Left renal pelvis (tissue), 4 donors: ENCODE results near the gene DDX20. TPM values are rescaled to one million over a fixed set of nuclear protein-coding genes. Genes with fewer than 3 reads are reported as not detected.
"Not testable (repeated sequence)": the region's sequence is repeated elsewhere in the genome, so short reads cannot be mapped to it uniquely, and the experiment has no call there.

Source experiments
- DNase-seq, 4 donors: peaks; one replicate each; pipeline ENCODE4 v3.0.0-alpha.2; 2013; ENCODE audit warnings: low read depth in 4 of 4, low spot score in 3 of 4
- polyA plus RNA-seq, 4 donors: library from polyadenylated mRNA; unstranded; fragments of 120-200 nt; gene quantifications; one replicate each; pipeline ENCODE4 v1.2.1, GENCODE V29; 2013; ENCODE audit not compliant: insufficient read length in 4 of 4

Gene DDX20
- polyA plus RNA-seq, 4 donors = 16.1 to 25.8 (median 21.1) TPM

DNA sequence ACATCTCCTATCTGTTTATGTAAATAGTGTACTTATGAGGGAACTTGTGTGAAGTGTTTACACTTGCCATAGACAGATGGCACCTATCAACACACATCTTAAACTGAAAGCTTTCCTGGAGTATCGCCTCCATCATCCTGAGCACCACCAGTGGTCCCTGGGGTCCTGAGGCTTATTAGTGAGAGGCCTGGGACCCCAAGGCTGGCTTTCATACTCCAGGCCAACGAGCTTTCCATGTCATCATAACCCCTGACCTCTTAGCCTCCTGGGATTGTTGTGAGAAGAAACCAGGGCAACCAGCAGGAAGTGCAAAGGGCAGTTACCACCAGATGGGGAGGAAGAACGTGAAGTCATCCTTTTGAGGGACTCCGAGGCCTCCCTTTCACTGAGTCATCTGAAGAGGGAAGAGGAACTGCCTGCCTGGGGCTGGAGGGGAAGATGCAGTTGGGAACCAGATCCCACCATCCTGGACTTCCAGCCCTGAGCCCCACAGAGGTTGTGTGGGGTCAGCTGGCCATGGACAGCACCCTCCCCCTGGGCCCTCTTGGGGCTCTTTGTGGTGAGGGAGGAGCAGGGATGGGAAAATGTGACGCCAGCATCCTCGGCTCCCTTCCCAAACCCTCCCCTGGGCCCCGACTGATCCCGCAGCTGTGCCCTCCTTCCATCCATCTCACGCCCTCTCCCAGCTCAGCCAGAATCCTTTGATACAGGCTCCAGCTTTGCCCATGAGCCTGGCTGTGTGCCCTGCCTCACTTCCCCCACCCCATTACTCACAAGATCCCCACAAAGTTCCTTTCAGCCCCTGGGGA is 22.3 kb upstream of the DDX20 start:
- no peak for DNase-seq

- no peak for DNase-seq
Measured at GRCh38 chr1:111733992-111734341, 21.7 kb upstream of the DDX20 start.

DNA sequence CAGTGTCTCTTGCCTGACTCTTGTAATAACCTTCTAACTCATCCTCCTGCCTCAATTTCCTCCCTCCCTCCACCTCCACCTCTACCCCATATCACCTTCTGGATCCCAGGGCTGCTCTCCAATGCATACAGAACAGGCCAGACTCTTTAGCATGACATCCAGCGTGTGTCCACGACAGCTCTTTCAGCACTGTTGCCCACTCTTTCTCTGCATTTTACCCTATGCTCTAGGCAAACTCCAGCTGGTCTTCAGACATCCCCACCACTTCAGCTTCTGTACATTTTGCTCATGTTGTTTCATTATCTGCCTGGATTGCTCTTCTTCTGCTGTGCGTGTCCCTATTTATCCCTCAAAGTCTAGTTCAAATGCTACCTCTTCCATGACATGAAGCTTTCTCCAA is 21.3 kb upstream of the DDX20 start:
- no peak for DNase-seq

GRCh38 chr1:111734856-111735255 is 20.8 kb upstream of the DDX20 start:
- no peak for DNase-seq

- no peak for DNase-seq
Measured at GRCh38 chr1:111735321-111735720, 20.4 kb upstream of the DDX20 start.

- DNase-seq = no peak
Measured at GRCh38 chr1:111735858-111736544, 19.7 kb upstream of the DDX20 start.

DNA sequence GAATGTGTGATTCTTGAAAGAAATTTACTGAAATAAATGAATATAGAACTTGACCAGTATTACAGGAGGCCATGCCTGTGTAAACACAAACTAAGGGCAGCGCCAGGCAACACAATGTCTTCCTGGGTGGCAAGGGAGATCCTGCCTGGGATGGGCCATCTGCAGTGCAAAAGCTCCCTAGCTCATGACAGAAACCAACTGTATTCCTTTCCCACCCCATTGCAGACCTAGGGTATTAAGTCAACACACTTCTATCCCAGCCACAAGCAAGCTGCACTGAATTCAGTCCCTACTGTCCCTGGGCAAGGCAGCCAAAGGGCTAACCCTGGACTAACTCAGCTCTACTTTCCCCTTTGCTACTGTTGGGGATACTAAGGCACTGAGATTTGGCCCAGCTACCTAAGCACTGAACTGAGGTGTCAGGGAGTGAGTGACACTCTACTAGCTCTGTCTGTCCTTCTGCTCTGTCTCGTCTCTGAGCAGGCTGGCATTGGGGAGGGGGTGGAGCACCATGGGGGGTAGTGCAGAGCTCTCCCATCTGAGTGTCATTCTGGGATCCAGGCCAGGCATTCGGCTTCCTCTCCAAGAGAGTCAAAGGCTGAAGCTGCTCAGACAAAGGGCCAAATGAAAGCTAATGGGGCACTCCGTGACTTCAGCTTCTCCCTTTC is 19.0 kb upstream of the DDX20 start:
- DNase-seq = no peak

- no peak for DNase-seq
Measured at GRCh38 chr1:111737216-111738132, 18.2 kb upstream of the DDX20 start.

GRCh38 chr1:111738133-111738435 is 17.6 kb upstream of the DDX20 start:
- DNase-seq = no peak

GRCh38 chr1:111738436-111739193 is 17.1 kb upstream of the DDX20 start:
- no peak for DNase-seq

DNA sequence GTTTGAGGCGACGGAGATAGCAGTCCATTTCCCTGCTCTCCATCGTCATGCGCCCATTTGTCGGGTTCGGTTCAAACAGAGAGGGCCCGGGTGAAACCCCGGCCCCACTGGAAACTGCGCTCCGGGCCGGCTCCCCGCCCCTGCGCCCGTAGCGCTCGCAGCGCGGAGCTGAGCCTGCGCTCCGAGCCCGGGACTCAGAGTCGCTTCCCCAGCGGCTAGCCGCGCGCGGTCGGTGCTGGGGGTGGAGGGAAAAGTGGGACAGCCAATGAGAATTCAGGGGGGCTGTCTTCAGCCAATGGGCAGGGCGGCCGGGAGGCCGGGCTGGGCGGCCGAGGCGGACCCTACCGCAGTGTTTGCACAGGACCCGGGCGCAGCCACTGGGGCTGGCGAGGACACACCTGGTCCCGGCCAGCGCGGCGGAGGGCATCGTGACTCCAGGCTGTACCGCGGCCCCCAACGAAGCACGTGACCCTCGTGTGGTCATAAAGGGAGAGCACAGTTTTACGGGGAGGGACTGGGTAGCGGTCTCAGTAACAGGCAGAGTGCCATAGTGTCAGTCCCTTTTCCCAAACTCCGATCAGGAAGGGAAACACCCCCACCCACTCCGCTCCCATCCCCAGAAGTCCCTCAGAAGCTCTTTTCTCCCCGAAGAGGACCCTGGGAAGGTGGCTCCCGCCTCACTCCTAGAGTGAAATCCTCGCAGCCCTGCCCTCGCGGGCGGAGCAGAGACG is 16.3 kb upstream of the DDX20 start, which contains the start of gene INKA2:
Gene INKA2 (minus strand): TSS at position 202 of the 731 bp plus-strand sequence. CDS start 153 bp downstream, at position 49.
- peak in 1 of 4 donors; percentile 64 for DNase-seq

DNA sequence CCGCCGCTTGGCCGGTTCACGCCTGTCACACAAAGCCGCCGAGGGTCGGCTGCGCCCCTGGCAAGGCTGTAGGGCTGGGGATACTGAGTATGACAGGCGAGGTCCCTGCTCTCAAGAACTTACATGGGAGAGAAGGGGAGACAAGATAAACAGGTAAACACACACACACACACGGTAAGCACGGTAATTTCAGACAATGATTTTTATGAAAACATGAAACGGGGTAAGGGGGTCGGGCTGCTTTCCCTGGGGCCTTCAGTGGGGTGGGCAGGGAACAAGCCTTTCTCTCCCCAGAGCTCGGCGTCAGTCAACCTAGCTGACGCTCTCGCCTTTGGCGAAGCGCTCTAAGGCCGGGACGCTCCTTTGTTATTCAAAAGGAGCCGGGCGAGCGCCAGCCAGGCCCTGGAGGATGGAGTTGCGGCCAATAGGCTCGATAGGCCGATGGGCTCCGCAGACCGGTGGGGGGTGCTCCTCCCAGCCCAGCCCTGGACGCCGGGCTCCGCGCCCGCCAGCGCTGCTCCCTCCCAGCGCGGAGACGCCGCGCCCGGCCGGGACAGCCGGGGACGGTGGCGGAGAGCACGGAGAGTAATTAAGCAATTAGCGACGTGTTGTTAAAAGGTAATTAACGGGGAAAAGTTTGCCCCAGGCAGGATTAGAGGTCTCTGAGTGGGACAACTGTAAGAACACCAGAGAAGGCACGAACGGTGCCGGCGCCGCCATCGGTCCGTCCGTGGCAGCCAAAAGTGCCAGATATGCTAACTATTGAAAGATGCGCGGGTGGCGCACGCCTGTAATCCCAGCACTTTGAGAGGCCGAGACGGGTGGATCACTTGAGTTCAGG is 15.6 kb upstream of the DDX20 start:
- DNase-seq = no peak

GRCh38 chr1:111742292-111742691 is 13.4 kb upstream of the DDX20 start:
- not testable (repeated sequence) for DNase-seq

- no peak for DNase-seq
Measured at GRCh38 chr1:111742938-111743549, 12.7 kb upstream of the DDX20 start.

DNA sequence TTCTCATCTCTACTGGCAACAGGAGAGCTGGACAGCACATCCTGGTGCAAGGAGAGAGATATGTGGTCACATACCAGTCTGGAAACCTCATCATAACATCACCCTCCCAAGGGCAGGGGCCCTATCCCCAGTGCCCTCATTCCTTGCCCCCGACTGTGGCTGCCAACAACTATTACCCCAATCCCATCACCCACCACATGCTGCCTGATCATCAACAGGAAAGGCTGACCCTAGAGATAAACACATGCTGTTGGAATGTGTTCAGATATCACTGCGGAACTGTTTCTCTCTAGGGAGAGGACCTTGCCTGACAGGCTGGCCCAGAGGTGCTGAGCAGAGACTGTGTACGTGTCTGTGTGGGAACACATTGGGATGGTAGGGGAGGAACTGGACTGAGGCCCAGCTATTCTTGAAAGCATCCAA is 12.0 kb upstream of the DDX20 start:
- no peak for DNase-seq

- DNase-seq = no peak
Measured at GRCh38 chr1:111745675-111746613, 9.8 kb upstream of the DDX20 start.

GRCh38 chr1:111746614-111746999 is 9.1 kb upstream of the DDX20 start:
- no peak for DNase-seq
